HG02973 (cell line): ENCODE measurements around the gene CERS6.
"Not testable (repeated sequence)": the region's sequence is repeated elsewhere in the genome, so short reads cannot be mapped to it uniquely, and the experiment has no call there.

Experiments
- ATAC-seq: cut with Tn5 transposase; IDR thresholded peaks from one replicate; pipeline ENCODE4 v1.9.1; 2021; ENCODE audit warnings: moderate library complexity; ENCODE audit not compliant: unreplicated experiment

Gene CERS6

DNA sequence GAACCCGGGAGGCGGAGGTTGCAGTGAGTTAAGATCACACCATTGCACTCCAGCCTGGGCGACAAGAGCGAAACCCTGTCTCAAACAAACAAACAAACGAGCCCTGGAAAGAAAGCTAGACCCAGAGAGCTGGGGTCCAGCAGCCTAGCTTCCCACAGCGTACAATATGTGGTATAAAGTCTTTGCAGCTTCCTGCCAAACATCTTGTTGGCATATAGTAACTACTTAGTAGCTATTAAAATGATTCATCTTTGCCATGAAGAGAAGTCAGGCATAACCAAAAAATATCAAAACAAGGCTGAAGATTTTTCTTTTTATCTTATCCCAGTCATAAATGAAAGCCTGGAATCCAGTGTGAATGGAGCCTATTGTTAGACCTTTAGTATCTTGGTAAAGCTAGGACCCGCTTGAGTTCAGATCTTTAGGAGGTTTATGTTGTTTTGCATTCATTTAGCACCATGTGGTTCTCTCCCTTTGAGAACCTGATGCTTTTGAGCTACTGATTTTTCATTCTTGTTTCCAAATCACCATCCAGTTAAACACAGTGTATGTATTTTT lies 206.7 kb downstream of the CERS6 start:
- ATAC-seq = no peak

GRCh38 chr2:168663993-168664392 lies 207.9 kb downstream of the CERS6 start:
- no peak for ATAC-seq

DNA sequence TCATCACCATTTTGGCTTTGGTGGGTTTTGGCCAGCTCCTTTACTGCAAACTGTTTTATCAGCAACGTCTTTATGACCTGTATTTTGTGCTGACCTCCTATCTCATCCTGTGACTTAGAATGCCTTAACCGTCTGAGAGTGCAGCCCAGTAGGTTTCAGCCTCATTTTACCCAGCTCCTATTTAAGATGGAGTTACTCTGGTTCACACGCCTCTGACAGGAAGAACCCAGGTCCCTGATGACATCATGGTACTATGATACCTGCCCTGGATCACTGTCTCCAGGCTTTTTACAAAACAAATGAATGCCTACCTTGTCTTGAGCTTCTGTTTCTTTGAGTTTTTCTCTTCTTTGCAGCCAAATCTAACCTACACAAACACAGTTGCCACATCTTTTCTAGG lies 208.6 kb downstream of the CERS6 start:
- ATAC-seq = not testable (repeated sequence)

DNA sequence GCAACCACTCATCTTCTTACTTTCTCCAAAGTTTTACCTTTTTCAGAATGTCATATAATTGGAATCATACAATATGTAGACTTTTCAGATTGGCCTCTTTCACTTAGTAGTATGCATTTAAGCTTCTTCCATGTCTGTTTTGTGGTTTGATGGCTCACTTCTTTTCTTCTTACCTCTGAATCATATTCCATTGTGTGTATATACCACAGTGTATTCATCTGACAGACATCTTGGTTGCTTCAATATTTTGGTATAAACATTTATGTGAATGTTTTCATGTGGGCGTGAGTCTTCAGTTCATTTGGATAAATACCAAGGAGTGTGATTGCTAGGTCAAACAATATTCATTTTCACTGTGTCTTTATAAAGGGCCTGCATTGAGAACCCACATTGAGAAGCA lies 210.3 kb downstream of the CERS6 start:
- no peak for ATAC-seq

GRCh38 chr2:168667156-168667555 lies 211.1 kb downstream of the CERS6 start:
- no peak for ATAC-seq

- ATAC-seq = no peak
Measured at GRCh38 chr2:168669151-168669550, 213.1 kb downstream of the CERS6 start.

DNA sequence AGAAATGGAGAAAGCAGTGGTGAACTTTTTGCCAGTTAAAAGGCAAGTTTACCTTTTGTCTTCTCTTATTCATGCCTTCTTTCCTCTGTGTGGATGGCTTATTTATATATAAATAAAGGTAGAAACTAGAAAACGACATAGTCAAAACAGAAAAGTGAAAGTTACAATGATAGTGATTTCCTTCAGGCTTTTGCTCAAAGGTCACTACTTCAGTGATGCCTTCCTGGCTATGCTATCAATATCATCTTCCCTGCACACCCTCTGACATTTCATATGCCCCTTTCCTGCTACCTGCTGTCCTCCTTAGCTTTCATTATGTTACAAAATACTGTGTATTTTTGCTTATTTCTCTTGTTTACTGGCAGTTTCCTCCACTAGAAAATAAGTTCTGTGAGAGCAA lies 214.4 kb downstream of the CERS6 start:
- no peak for ATAC-seq

- ATAC-seq = no peak
Measured at GRCh38 chr2:168671932-168672331, 215.9 kb downstream of the CERS6 start.

DNA sequence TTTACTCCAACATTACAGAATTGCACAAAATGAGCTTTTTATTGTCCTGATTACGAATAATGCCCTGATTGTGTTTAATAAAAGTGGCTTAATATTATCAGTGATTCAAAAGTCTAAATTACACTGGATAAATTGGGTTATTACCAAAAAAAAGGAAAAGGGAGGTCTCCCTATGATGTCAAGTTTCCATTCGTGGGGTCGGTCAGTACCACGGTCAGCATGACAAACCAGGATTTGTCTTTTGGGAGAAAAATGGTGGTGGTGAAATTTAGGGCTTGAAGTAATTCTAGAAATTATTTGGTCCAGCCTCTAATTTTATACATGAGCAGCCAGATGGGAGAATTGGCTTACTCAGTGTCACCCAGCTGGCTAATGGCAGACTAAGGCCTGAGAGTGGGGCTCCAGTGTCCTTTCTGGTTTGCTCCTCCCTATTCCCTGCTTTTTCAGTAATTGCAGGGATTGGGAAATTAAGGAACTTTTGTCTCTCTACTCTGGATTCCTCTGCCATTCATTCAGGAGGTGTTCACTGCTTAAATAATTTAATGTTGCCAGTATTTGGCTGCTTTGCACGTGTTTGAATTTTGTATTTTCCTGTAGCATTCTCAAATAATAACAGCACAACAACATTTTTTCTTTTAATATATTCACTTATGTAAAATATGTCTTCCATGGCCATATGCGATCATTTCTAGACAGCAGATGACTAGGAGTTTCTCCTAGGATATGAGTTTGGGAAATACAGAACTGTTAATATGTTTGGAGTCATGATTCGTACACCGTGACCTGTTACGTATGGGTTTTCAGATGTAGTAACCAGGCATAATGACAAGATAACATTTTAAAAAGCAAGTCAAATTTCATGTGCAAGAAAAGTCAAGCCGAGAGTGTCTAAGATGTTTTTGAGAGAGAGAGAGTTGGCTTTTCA lies 217.5 kb downstream of the CERS6 start:
- ATAC-seq = no peak

DNA sequence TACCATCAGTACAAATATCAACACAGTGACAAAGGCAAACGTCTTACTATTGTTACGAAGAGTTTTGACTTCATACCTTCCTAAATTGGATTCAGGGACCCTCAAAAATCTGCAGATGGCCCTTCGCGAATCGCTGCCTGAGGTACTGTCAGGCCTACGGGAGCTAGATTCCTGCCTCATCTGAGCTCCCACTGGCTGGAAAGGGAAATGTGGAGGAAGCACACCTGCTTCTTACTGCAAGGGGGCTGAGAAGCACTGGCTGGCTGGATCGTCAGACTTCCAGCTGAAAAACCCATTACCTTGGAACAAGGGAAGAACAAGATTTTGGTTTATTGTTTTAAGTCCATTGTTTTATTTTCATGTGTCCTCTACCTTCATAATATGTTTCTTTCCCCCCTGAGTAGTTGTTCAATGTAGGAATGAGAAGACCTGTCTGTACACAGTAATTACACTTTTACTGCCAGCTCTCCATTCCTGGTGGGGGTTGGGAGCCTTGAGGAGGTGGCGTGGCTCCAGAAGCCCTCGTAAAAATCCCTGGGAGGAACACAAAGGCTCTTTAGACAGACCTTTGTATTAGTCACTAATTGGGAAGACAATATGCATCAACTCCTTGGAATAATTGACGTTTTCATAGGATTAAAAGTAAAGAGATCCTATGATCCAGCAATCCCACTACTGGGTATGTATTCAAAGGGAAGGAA lies 222.2 kb downstream of the CERS6 start:
- no peak for ATAC-seq

GRCh38 chr2:168679081-168679480 lies 223.0 kb downstream of the CERS6 start:
- no peak for ATAC-seq

GRCh38 chr2:168679741-168680310 lies 223.8 kb downstream of the CERS6 start:
- ATAC-seq = no peak

DNA sequence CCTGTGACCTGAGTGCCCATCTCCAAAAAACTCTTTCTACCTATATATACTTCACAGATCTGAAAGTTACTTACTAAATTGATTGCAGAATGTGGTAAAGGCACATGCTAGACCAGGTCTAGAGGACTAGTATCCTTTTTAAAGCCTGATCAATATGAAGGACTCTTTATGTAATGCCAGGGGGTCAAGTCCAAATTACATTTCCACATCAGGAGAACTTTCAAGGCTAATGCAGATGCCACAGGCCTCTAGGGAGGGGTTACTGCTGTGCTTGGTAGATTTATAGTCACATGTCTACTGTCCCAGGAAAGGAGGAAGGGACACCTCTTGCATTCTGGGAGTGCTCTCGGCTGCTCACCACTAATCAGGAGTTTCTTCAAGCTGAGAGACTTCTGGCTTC lies 227.9 kb downstream of the CERS6 start:
- ATAC-seq = no peak

GRCh38 chr2:168684921-168685599 lies 229.0 kb downstream of the CERS6 start:
- no peak for ATAC-seq

GRCh38 chr2:168685600-168686451 lies 229.8 kb downstream of the CERS6 start:
- ATAC-seq = no peak

DNA sequence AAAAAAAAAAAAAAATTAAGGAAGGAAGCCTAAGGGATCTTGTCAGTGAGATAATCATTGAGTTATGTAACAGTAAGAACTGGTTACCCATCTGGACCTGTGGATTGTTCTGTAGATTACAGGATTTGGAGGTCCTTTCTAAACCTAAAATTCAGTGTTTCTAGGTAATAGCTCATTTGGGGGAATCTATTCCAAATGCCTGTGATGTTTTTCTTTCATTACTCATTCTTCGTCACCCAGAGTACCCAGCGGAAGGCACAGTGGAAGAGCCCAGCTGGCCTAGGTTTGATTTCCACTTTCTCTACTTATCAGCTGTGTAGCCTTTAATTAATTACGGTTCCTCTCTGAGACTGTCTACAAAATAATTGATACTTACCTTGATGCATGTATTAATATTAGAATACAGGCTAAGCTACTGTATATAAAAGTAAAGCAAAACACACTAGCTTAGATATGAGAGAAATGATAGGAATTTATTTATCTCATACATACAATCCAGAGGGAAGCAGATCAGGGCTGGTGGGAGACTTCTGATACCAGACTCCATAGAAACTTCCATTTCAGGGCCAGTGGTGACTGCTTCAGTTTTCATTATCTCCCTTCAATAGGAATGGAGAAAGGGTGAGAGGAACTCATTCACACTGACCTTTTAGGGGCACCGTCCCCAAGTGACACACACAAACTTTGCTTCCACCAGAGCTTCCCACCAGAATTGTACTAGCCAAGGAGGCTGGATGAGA lies 230.6 kb downstream of the CERS6 start:
- no peak for ATAC-seq

- ATAC-seq = no peak
Measured at GRCh38 chr2:168687314-168687713, 231.2 kb downstream of the CERS6 start.

DNA sequence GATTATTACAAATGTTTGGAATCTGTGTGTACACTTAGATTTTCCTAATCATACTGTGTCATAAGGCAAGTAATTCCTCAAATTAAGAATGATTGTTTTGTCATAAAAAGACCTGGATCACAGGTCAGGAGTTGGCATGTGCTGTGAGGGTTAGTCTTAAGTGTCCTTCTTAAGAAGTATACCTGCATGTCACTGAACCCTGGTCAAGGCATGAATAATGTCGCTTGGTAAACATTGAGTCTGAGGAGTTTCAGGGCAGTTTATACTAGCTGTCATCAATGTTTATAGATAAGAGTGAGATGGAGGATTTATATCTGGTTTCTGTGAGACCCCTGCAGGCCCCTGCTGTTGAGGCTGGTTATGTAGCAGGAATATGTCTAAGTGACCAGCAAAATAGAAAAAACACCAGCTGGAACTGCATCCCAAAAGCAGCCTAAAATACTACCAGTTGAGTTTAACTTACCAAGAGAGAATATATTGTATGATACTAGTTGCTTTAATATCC lies 234.4 kb downstream of the CERS6 start:
- no peak for ATAC-seq

- no peak for ATAC-seq
Measured at GRCh38 chr2:168691221-168691620, 235.1 kb downstream of the CERS6 start.
